GM19452 (cell line): Measurements from ENCODE around the gene SCRT2.

ENCODE experiments used
- ATAC-seq: cut with Tn5 transposase; IDR thresholded peaks from one replicate; pipeline ENCODE4 v1.9.1; 2021; ENCODE audit not compliant: unreplicated experiment

The SCRT2 gene

DNA sequence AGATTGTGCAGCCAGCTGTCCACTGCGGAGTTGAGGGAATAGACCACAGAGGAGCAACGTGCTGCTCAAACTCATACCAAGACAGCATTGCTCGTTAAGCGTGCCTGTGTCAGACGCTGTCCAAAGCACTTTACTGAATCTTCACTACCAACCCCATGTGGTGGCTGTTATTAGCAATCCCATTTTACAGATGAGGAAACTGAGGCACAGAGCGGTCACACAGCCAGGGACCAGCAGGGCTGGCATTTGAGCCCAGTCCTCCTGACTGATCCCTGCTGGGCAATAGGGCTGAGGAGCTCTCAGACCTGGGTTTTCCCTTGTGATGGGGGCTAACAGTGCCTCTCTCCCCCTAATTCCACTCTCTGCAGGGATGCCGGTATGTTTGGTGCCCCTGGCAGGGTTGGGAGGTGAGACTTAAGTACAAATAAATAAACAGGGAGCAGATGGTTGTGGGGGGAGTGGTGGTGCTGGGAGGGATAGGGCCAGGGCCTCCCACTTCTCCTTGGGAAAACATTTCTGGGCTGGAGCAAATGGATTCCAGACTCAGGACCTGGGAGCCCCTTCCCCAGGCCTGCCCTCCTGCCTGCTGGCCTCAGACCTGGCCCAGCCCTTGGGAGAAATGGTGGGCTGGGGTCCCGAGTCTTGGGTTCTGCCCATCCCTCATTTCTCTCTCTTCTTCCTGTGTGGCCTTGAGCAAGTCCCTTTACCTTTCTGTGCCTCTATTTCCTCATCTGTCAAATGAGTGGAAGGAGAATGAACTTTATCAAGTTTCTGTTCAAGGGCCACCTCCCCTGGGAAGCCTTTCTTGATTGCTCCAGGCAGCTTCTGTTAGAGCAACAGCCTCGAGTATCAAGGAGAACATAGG lies 40.3 kb downstream of the SCRT2 start:
- no peak for ATAC-seq

DNA sequence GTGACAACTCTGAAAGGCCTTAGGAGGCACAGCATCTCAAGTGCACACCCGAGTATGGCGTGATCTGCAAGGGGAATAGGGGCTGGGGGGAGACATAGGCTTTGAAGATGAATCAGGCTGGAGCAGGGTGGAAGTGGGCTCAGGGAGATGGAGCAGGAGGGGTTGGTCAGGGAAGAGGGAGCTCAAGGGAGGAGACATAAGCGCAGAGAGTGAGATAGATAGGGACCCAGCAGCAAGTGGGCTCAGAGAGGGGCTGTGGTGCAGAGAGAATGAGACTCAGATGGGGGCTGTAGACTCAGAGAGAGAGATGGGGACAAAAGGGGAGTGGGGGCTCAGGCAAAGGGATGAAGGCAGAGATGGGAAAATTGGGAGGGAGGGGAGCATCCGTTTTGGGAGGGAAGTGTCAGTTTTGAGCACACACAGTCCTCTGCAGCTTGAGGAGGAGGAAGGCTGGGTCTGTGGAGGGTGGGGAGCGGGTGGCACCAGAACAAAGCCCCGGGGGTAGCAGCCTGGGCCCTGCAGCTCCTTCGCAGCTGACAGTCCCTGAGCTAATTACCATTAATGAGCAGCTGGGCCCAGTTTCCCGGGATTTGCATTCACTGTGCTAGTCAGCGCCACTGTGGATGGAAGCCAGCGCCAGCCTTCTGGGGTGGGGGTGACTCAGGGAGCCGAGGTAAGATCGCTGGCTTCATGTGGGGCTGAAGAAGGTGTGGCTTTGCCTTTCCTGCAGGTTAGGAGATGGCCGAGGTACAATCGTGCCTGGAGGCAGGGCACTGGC lies 41.3 kb downstream of the SCRT2 start:
- no peak for ATAC-seq

DNA sequence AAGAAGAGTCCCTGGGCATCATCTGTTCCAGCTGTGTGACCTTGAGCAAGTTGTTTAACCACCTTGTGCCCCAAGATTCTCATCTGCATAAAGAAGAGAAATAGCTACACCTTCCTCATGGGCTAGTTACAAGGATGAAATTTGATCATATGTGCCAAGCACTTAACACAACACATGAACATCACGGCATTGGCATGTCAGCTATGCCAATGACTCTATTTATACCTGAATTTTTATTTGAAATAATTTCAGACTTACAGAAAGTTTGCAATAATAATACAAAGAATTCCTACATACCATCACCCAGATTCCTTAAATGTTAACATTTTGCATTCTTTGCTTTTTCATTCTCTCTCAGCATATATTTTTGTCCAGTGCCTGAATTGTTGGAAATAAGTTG lies 44.5 kb downstream of the SCRT2 start:
- ATAC-seq, result no peak

DNA sequence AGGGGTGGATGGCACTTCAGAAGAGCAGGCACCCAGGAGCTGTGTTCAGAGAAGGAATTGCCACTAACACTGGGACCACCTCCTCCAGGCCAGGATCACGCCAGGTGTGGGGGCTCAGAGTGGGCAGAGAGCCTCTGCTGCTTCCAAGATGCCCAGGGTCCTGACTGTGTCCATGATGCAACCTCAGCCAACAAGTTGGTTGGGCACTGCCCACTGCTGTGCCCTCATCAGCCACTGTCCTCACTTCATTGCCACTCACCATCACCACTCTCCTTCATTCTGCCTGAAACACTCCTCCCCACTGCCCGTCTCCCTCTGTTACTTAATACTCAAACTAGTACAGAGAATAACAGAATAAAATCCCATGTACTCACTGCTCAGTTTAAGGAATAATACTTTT lies 49.0 kb downstream of the SCRT2 start:
- no peak for ATAC-seq

DNA sequence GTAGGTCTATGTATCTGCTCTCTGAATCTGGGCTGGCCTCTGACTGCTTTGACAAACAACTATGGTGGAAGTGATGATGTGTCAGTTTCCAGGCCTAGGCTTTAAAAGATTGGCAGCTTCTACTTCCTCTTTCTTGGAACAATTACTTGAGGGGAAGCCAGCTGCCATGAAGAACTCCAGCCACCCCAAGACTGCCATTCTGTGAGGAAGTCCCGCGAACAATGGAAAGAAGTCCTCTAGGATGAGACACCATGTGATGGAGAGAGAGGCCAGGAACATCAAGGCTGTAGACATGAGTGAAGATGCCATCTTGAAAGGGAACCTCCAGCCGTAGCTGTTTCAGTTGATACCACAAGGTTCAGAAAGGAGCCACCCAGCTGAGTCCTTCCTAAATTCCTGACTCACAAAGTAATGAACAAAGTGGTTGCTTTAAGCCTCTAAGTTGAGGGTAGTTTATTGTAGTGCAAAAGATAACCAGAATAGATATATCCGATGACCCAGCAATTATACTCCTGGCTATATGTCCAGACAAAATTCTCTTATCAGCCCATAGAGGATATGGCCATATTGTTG lies 50.2 kb downstream of the SCRT2 start:
- no peak for ATAC-seq

DNA sequence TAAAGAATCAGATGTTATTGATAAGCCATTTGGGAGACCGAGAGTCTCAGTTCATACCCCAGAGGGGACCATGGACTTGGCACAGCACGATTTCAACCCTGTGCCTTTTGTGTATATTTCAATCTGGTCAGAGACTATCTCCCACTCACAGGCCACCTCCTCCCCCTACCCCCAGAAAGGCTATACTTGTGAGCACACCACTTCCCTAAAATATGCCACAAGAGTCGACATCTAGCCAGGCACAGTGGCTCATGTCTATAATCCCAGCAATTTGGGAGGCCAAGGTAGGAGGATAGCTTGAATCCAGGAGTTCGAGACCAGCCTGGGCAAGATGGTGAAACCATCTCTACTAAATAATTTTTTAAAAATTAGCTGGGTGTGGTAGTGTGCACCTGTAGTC lies 51.9 kb downstream of the SCRT2 start:
- no peak for ATAC-seq

DNA sequence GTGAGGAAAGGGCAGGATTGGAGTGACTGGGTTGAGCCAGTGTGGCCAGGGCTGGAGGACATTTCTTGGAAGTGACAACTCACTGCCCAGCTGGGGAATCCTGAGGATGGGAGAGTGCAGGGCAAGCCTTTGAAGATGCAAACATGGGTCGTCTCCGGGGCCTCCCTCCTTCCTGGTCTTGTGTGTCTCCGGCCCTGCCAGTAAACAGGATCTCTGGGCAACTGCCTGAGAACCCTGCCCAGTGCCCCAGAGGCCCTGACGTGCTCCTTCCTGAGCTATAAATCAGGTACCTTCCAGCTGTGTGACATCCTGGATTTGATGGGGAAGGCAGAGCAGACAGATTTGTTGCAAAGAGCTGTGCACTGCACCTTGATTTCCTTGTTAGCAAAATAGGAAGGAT lies 52.6 kb downstream of the SCRT2 start:
- no peak for ATAC-seq

DNA sequence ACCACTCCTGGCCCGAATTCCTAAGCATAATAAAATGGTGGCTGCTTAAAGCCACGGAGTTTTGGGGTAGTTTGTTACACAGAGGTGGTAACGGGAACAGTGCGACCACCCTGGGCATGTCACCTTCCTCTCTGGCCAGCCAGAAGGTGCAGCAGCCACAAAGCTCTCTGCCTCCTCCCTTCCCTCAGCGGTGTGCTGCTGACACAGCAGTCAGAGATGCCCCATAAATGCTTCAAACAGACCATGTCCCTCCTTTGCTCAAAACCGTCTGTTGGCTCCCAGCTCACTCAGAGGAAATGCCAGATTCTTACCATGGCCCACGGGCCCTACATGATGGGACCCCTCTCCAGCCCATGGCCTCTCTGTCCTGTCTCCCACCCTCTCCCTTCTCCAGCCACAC lies 53.4 kb downstream of the SCRT2 start:
- no peak for ATAC-seq

DNA sequence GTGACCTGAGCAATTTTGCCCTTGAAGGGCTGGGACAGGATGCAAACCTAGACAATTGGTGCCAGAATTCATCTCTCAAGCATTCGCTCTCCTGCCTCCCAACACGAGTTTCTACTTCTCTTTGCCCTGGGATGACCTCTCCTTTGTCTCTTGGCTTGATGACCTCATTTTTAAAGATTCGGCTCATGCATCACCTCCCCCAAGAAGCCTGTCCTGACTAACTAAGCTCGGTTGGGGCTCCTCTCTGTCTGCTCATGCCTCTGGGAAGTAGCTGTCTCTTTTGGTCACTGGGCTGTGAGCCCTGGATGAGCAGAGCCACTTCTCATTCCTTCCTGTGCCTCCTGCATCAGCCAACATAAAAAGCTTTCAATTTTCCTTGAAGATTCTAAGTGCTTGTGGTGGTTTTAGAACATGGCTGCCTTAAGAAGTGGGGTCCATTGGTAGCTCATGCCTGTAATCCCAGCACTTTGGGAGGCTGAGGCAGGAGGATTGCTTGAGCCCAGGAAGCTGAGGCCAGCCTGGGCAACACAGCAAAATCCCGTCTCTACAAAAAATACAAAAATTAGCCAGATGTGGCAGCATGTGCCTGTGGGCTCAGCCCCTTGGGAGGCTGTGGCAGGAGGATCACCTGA lies 54.4 kb downstream of the SCRT2 start:
- ATAC-seq, result no peak

DNA sequence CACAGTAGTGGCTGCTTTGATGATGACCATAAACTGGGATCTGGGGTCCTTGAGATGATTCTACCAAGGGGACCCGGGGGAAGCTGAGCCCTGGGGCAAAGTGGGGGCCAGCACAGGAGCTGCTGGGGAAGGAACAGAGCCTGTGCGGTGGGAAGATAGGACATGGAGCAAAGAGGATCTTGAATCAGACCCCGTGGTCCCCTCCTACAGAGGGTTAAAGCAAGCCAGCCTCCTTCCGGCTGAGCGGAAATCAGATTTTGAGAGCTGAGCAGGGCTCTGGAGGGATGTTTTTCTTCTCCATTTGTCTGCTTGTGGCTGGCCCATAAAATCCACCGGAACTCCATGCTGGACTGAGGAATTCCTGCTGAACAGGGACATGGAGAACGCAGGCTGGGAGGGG lies 55.4 kb downstream of the SCRT2 start:
- no peak for ATAC-seq

DNA sequence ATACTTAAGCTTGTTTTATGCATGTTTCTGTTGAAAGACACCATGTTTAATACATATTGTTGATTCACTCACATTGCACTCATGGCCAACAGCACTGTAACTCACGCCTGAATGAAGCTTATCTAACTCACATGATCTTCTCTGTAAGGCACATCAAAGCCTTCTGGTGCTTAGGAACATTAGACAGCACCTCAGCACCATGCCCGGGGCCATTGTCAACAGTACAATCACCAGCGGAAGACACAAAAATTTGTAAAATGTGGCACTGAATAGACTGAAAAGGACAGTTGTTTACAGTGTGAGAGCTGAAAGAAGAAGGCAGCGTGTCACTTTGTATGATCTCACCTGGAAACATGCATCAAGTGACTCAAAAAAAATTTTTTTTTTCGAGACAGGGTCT lies 56.6 kb downstream of the SCRT2 start:
- no peak for ATAC-seq

DNA sequence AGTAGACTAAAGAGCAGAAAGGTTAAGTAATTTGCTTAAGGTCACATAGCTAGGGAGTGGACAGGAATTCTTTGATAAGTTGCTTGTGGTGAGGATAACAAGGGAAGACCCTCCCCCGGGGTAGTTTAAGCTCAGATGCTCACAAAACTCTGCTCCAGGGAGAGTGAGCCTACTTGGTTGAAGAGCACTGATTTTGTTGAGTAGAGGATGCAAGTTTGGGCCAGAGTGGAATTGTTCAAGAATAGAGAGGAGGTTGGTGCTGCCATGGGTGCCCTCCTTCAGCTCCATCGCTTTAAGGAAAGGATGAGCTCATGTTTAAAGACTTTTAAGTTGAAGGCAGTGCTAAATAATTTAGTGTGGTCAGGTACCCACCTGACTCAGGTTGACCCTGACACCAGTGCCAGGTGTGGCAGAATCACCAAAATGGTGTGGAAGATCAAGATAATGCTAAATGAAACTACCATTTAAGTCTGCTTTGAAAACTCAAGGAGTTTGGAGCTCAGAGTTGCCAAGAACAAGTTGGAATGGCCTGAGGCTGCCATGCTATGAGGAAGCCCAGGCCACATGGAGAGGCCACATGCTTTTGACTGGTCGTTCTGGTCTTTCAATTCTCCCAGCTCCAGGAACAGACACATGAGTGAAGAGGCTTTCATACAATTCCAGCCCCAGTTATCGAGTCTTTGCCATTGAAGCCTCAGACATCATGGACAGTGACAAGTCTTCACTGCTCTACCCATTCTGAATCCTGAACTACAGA lies 57.5 kb downstream of the SCRT2 start:
- ATAC-seq, result no peak

DNA sequence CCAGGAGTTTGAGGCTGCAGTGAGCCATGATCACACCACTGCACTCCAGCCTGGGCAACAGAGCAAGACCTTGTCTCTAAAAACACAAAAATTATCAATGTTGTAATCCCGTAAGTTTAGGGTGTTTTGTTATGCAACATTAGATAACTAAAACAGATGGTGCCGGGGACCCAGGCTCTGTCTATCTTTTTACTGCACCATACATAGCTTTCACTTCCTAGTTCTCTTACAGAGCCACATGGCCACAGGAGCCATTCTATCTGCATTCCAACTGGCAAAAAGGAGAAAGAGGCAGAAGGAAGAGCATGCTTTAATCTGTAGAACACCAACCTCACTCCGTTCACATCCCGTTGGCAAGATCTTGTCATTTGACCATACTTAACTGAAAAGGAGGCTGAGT lies 60.1 kb downstream of the SCRT2 start:
- ATAC-seq, result no peak

DNA sequence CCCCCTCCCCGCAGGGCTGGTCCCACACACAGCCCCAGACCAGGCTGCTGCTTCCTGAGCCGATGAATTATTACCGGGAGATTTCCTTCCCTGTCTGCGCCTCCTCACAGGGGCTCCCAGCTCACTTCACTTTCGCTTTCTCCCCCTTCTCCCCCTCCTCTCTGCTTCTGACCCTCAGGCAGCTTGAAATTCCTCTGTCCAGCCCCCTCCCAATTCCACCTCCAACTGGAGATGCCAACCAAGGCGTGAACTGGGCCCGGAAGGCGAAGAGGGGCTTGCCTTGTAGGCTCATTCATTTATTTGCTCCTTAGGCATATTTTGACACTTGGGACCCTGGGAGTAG lies 63.8 kb downstream of the SCRT2 start:
- no peak for ATAC-seq
